GM12878 (cell line): ENCODE data around the gene FAM131B. TPM values are rescaled to one million over a fixed set of nuclear protein-coding genes. Genes with fewer than 3 reads are reported as not detected.

Experiments
- ATAC-seq: fragments of 200-7000 bp; cut with Tn5 transposase; 3 replicates; pipeline ENCODE4 v1.9.1; 2020; ENCODE audit warnings: mild to moderate bottlenecking, moderate library complexity
- BruUV-seq: library from RNA; stranded (reverse); fragments of 400-500 nt; replicated peaks from 2 replicates; lab custom pipeline; 2021; lab: Mats Ljungman, UMichigan
- CTCF ChIA-PET: fragments of 300-600 bp; sonication (Branson Sonifier 250); formaldehyde crosslinking; extraction: SDS; loops from one replicate; lab custom pipeline; 2021; ENCODE audit warnings: inconsistent platforms; lab: Yijun Ruan, JAX
- POLR2A ChIA-PET: fragments of 350-600 bp; formaldehyde crosslinking; extraction: SDS; loops from one replicate; lab custom pipeline; 2021; ENCODE audit warnings: inconsistent platforms; lab: Charles Lee
- RAD21 ChIA-PET: fragments of 300-600 bp; sonication (Branson Sonifier 250); formaldehyde crosslinking; loops from one replicate; lab custom pipeline; 2023; ENCODE audit warnings: antibody characterized with exemption; ENCODE audit not compliant: unreplicated experiment; lab: Charles Lee
- SMC1A ChIA-PET: fragments of 300-600 bp; sonication (Branson Sonifier 250); formaldehyde crosslinking; loops from one replicate; lab custom pipeline; 2023; ENCODE audit not compliant: unreplicated experiment, uncharacterized antibody; lab: Charles Lee
- DNase-seq: peaks from one replicate; pipeline ENCODE4 v3.0.0-alpha.2; 2011; ENCODE audit warnings: low read depth, low spot score
- FAIRE-seq: peaks from 3 replicates; lab custom pipeline; 2011; peaks lifted over from hg19 to GRCh38; lab: Jason Lieb, UNC
- H2AFZ ChIP-seq: 2 replicates; pipeline ENCODE4 v1.6.0; 2011; ENCODE audit warnings: low read depth, low read length, control low read depth; ENCODE audit not compliant: control insufficient read depth
- H3K27ac ChIP-seq: 2 replicates; pipeline ENCODE4 v1.5.1; 2011; ENCODE audit warnings: control low read depth; ENCODE audit not compliant: control insufficient read depth, insufficient read depth
- H3K27me3 ChIP-seq, 2 experiments: replicated peaks in 1 of 2; 2 replicates each; pipeline versions ENCODE4 v1.6.0 to v1.6.1; 2011; ENCODE audit warnings: low read length in 1 of 2; ENCODE audit not compliant: control insufficient read depth in 2 of 2, insufficient read depth in 2 of 2
- H3K36me3 ChIP-seq, 2 experiments: 2 replicates each; pipeline ENCODE4 v1.5.1; 2011; ENCODE audit warnings: low read length in 1 of 2; ENCODE audit not compliant: control insufficient read depth in 2 of 2, insufficient read depth in 2 of 2
- H3K4me1 ChIP-seq: 2 replicates; pipeline ENCODE4 v1.6.1; 2011; ENCODE audit warnings: mild to moderate bottlenecking, low read length, moderate library complexity, mixed read lengths; ENCODE audit not compliant: control insufficient read depth, insufficient read depth
- H3K4me2 ChIP-seq: 2 replicates; pipeline ENCODE4 v1.6.0; 2011; ENCODE audit warnings: control low read depth; ENCODE audit not compliant: control insufficient read depth, insufficient read depth
- H3K4me3 ChIP-seq: fragments of 200-600 bp; sonication (generic); 2 replicates; pipeline ENCODE4 v1.5.1; 2016
- H3K79me2 ChIP-seq: 2 replicates; pipeline ENCODE4 v1.6.0; 2011; ENCODE audit warnings: low read length; ENCODE audit not compliant: control insufficient read depth, insufficient read depth
- H3K9ac ChIP-seq: 2 replicates; pipeline ENCODE4 v1.8.0; 2011; ENCODE audit warnings: low read length, control low read depth, mixed read lengths; ENCODE audit not compliant: control insufficient read depth, insufficient read depth
- H3K9me3 ChIP-seq: replicated peaks from 3 replicates; pipeline ENCODE4 v1.5.1; 2011; ENCODE audit warnings: mild to moderate bottlenecking, low read length; ENCODE audit not compliant: control insufficient read depth, insufficient read depth
- H4K20me1 ChIP-seq: 2 replicates; pipeline ENCODE4 v1.6.0; 2011; ENCODE audit not compliant: control insufficient read depth, insufficient read depth
- ATF7 ChIP-seq: fragments of 450-650 bp; IDR thresholded peaks from 2 replicates; pipeline ENCODE4 v1.6.1; 2016; ENCODE audit warnings: low read depth, mild to moderate bottlenecking
- BHLHE40 ChIP-seq, 2 experiments: fragments of 450-650 bp in 1 of 2; IDR thresholded peaks; 2 replicates each; pipeline ENCODE4 v1.6.1; 2011 to 2017; ENCODE audit warnings: low read depth in 2 of 2, borderline replicate concordance in 1 of 2, improper control_type of control experiment in 1 of 2, low read length in 1 of 2, mild to moderate bottlenecking in 1 of 2
- CBFB ChIP-seq: IDR thresholded peaks from 2 replicates; pipeline ENCODE4 v1.6.1; 2016; ENCODE audit warnings: antibody characterized with exemption, low read depth
- CHD1 ChIP-seq: IDR thresholded peaks from 2 replicates; pipeline ENCODE4 v1.6.1; 2012; ENCODE audit warnings: low read depth, low read length, improper control_type of control experiment
- EGR1 ChIP-seq, 2 experiments: IDR thresholded peaks; 1 replicate in 1 of 2; 2 replicates in 1 of 2; pipeline ENCODE4 v1.6.1; 2011 to 2012; ENCODE audit warnings: low read depth in 2 of 2, low read length in 2 of 2, borderline replicate concordance in 1 of 2, mild to moderate bottlenecking in 1 of 2, moderate library complexity in 1 of 2
- MTA3 ChIP-seq: IDR thresholded peaks from 2 replicates; pipeline ENCODE4 v1.6.1; 2012; ENCODE audit warnings: low read length, inconsistent platforms, borderline replicate concordance
- MYB ChIP-seq: fragments of 150-350 bp; IDR thresholded peaks from 2 replicates; pipeline ENCODE4 v1.6.1; 2014; ENCODE audit warnings: mild to moderate bottlenecking, low read depth, low read length, borderline replicate concordance
- PAX5 ChIP-seq: IDR thresholded peaks from 2 replicates; pipeline ENCODE4 v1.6.1; 2011; ENCODE audit warnings: low read depth, low read length, borderline replicate concordance
- PRDM15 ChIP-seq: fragments of 450-650 bp; formaldehyde crosslinking; IDR thresholded peaks from 2 replicates; pipeline ENCODE4 v1.4.0; 2020; ENCODE audit warnings: mild to moderate bottlenecking, moderate library complexity
- RB1 ChIP-seq: fragments of 450-650 bp; formaldehyde crosslinking; IDR thresholded peaks from 2 replicates; pipeline ENCODE4 v1.6.1; 2017; ENCODE audit warnings: mild to moderate bottlenecking, borderline replicate concordance
- SIN3A ChIP-seq: IDR thresholded peaks from 2 replicates; pipeline ENCODE4 v1.6.1; 2012; ENCODE audit warnings: low read depth, low read length, improper control_type of control experiment
- SMARCA5 ChIP-seq: fragments of 450-650 bp; IDR thresholded peaks from 2 replicates; pipeline ENCODE4 v1.6.1; 2017; ENCODE audit warnings: mild to moderate bottlenecking
- SP1 ChIP-seq: IDR thresholded peaks from one replicate; pipeline ENCODE4 v1.6.1; 2011; ENCODE audit warnings: low read depth, low read length
- SUZ12 ChIP-seq: fragments of 200-600 bp; sonication (generic); IDR thresholded peaks from one replicate; pipeline ENCODE4 v1.6.1; 2018; ENCODE audit warnings: antibody characterized with exemption, mild to moderate bottlenecking; ENCODE audit not compliant: unreplicated experiment
- ZBED1 ChIP-seq: IDR thresholded peaks from 2 replicates; pipeline ENCODE4 v1.6.1; 2016; ENCODE audit warnings: borderline replicate concordance
- ZNF384 ChIP-seq: IDR thresholded peaks from 2 replicates; pipeline ENCODE4 v1.6.1; 2012; ENCODE audit warnings: low read depth, mild to moderate bottlenecking, low read length, improper control_type of control experiment, borderline replicate concordance
- WGBS: methylation state at CpG from one replicate; pipeline ENCODE4 v1.1.6; 2016; ENCODE audit warnings: low lambda C conversion rate; ENCODE audit not compliant: insufficient replicate concordance, insufficient coverage; ENCODE audit errors: missing lambda C conversion rate; 5-methylcytosine and 5-hydroxymethylcytosine counted together
- in situ Hi-C: fragments of 300-500 bp; cut with MboI; formaldehyde crosslinking; loops from 9 replicates; pipeline ENCODE4 v1.14.3; 2018; ENCODE audit warnings: mixed read lengths
- intact Hi-C: fragments of 100-400 bp; cut with micrococcal nuclease; formaldehyde crosslinking; loops from one replicate; pipeline ENCODE4 v1.14.2; 2022; ENCODE audit not compliant: unreplicated experiment
- polyA plus RNA-seq, 11 experiments: library from polyadenylated mRNA; depleted of rRNA in 4 of 11; unstranded in 6 of 11; stranded (reverse) in 5 of 11; fragments of >200 nt; fragmentation: Nextera tagmentation in 4 of 11; fragmentation: Illumina TruSeq in 1 of 11; extraction: Ambion mirVana in 4 of 11; extraction: Trizol in 1 of 11; gene quantifications; 1 replicate in 1 of 11; 2 replicates in 10 of 11; pipeline versions ENCODE4 v1.2.1 to v1.2.3, GENCODE V29; 2011 to 2016; ENCODE audit warnings: inconsistent platforms in 2 of 11, missing spikeins in 2 of 11, low read depth in 1 of 11
- total RNA-seq, 4 experiments: library from RNA; depleted of rRNA in 3 of 4; stranded (reverse); fragments of >200 nt in 3 of 4; fragmentation: Illumina TruSeq in 1 of 4; extraction: Trizol in 1 of 4; gene quantifications; 2 replicates each; pipeline versions ENCODE4 v1.2.1 to v1.2.3, GENCODE V29; 2013 to 2021
- TF ChIP-seq, protein P1 (sequence below): IDR thresholded peaks from 2 replicates; pipeline ENCODE4 v1.6.1; 2011; ENCODE audit warnings: low read depth, mild to moderate bottlenecking, low read length, moderate library complexity, borderline replicate concordance; ENCODE audit errors: extremely low read depth
- TF ChIP-seq, protein P2 (sequence below): fragments of 450-650 bp; IDR thresholded peaks from 2 replicates; pipeline ENCODE4 v1.6.1; 2017; ENCODE audit warnings: low read depth, mild to moderate bottlenecking, moderate library complexity

Gene FAM131B
- total and polyA plus RNA-seq, 10 of the 15 experiments (the other 5 are each of a cell fraction or from before 2014, with no cell fraction given), result 0.03 to 0.05 TPM; not detected in 8

DNA sequence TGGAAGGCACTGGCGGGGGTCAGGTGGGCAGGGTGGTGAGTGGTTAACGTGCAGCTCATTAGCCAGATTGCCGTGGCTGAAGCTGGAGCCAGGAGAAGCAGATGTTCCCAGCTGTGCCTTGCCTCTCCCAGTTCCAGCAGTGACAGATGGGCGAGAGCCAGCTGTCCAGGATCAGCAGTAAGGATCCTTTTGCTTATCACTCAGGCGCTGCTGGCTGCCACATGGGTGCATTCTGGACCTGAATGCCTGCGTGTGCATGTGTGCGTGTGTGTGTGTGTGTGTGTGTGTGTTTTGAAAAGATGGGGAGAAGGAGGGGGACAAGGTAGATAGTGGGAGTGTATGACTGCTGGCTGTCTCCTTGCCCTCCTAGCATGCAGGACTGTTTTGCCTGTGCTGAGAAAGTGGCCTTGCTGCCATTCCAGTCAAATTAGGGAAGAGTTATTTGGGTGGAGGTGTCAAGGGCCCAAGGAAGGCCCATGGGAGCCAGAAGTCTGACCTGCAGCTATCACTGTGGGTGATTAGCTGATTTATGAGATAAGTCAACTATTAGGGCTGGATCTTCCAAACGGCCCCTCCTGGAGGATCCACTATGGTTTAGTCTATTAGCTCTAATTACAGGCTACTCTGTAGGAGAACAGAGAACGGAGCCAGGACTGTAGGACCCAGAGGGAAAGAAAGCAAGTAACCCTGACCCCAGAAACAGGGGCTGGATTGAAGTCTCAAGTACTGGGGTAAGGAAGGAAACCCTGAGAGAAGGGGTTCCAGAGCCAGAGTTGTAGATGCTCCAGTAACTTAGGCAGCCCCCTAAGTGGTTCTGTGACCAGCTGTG lies 42.9 kb upstream of the FAM131B start:
- Histone ChIP-seq H3K27ac (no peak overlapping the region), H3K4me2 (no peak overlapping the region), H4K20me1 (no peaks in the 10 kb centered on the region), H3K79me2 (no peaks in the 10 kb centered on the region), H3K4me1 (peaks cover 3% of the 10 kb centered on the region), H3K4me3 (no peak overlapping the region), H3K9me3 (no peaks in the 10 kb centered on the region), H3K27me3 (peaks cover 0 to 4% of the 10 kb centered on the region in 2 experiments; a peak in 2 of 4 replicates), H3K9ac (no peak overlapping the region), H2AFZ (no peak overlapping the region), H3K36me3 (no peaks in the 10 kb centered on the region)
- RAD21 ChIA-PET, result interaction anchor here (0.9 kb wide), 1 partner anchor 165 kb away, joined by 3 read pairs; no protein-coding TSS in a partner anchor
- WGBS, result 31% methylated on average over 9 of the region's 9 CpGs
- intact Hi-C loops (no loop called here), in situ Hi-C loops (no loop called here)
- no TSS peak for BruUV-seq
- POLR2A ChIA-PET, result no interaction called here
- CTCF ChIA-PET, result interaction anchor here (1.3 to 4.4 kb wide), 5 partner anchors 11 to 165 kb away, joined by 3 to 27 read pairs (median 3); no protein-coding TSS in a partner anchor
- no peak for DNase-seq
- no peak for FAIRE-seq
- no peak for ATAC-seq
- SMC1A ChIA-PET, result interaction anchor here (0.6 to 2.0 kb wide), 3 partner anchors 10 to 165 kb away, joined by 3 to 11 read pairs (median 3); no protein-coding TSS in a partner anchor
- TF ChIP-seq RB1 (no peak), SIN3A (no peak), CHD1 (no peak), SP1 (no peak), EGR1 (IDR thresholded peaks at IDR 0.05; ENCODE audit: borderline replicate concordance in 1 of 2, low read depth in 2 of 2, low read length in 2 of 2) (no peak), CBFB (no peak), MYB (no peak), ATF7 (no peak), MTA3 (no peak), PAX5 (no peak), PRDM15 (no peak), ZNF384 (no peak), ZBED1 (no peak), SMARCA5 (no peak), SUZ12 (no peak), BHLHE40 (IDR thresholded peaks at IDR 0.05; ENCODE audit: borderline replicate concordance in 1 of 2, low read depth in 2 of 2, low read length in 1 of 2) (no peak)
- TF ChIP-seq, protein P1, sequence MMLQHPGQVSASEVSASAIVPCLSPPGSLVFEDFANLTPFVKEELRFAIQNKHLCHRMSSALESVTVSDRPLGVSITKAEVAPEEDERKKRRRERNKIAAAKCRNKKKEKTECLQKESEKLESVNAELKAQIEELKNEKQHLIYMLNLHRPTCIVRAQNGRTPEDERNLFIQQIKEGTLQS, result no peak
- TF ChIP-seq, protein P2, sequence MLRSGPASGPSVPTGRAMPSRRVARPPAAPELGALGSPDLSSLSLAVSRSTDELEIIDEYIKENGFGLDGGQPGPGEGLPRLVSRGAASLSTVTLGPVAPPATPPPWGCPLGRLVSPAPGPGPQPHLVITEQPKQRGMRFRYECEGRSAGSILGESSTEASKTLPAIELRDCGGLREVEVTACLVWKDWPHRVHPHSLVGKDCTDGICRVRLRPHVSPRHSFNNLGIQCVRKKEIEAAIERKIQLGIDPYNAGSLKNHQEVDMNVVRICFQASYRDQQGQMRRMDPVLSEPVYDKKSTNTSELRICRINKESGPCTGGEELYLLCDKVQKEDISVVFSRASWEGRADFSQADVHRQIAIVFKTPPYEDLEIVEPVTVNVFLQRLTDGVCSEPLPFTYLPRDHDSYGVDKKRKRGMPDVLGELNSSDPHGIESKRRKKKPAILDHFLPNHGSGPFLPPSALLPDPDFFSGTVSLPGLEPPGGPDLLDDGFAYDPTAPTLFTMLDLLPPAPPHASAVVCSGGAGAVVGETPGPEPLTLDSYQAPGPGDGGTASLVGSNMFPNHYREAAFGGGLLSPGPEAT, result no peak
